Calu3 (cell line): ENCODE data around the gene IPPK. TPM values are rescaled to one million over a fixed set of nuclear protein-coding genes. Genes with fewer than 3 reads are reported as not detected.

Experiments
- BruUV-seq: library from RNA; stranded (reverse); fragments of 400-500 nt; replicated peaks from 2 replicates; lab custom pipeline; 2021; lab: Mats Ljungman, UMichigan
- CTCF ChIA-PET: fragments of 300-600 bp; sonication (Branson Sonifier 250); formaldehyde crosslinking; loops from one replicate; lab custom pipeline; 2022; ENCODE audit warnings: antibody characterized with exemption; lab: Charles Lee
- DNase-seq: peaks from one replicate; pipeline ENCODE4 v3.0.0; 2022
- H3K27ac Mint-ChIP-seq: one replicate; pipeline ENCODE4 v1.8.0; 2022; ENCODE audit warnings: mixed read lengths; ENCODE audit not compliant: unreplicated experiment
- H3K27me3 Mint-ChIP-seq: one replicate; pipeline ENCODE4 v1.8.0; 2022; ENCODE audit warnings: mixed read lengths; ENCODE audit not compliant: unreplicated experiment
- H3K36me3 Mint-ChIP-seq: one replicate; pipeline ENCODE4 v1.8.0; 2022; ENCODE audit warnings: mild to moderate bottlenecking, moderate library complexity, mixed read lengths; ENCODE audit not compliant: insufficient read depth, unreplicated experiment
- H3K4me1 Mint-ChIP-seq: one replicate; pipeline ENCODE4 v1.8.0; 2022; ENCODE audit warnings: mild to moderate bottlenecking, low read depth, mixed read lengths; ENCODE audit not compliant: unreplicated experiment
- H3K4me3 Mint-ChIP-seq: one replicate; pipeline ENCODE4 v1.8.0; 2022; ENCODE audit warnings: mild to moderate bottlenecking, low read depth, moderate library complexity, mixed read lengths; ENCODE audit not compliant: unreplicated experiment
- H3K9me3 Mint-ChIP-seq: one replicate; pipeline ENCODE4 v1.8.0; 2022; ENCODE audit warnings: low read depth, mixed read lengths; ENCODE audit not compliant: unreplicated experiment
- CTCF ChIP-seq: fragments of 200-600 bp; IDR thresholded peaks from one replicate; pipeline ENCODE4 v1.8.0; 2022; ENCODE audit warnings: antibody characterized with exemption; ENCODE audit not compliant: unreplicated experiment
- intact Hi-C: fragments of 100-400 bp; cut with micrococcal nuclease; formaldehyde crosslinking; loops from one replicate; pipeline ENCODE4 v1.10.0; 2022; ENCODE audit not compliant: unreplicated experiment
- total RNA-seq: library from RNA; stranded (reverse); gene quantifications from 2 replicates; pipeline ENCODE4 v1.2.3, GENCODE V29; 2022

The IPPK gene
- total RNA-seq, 1 experiment from 2014 or later = 8.9 TPM

- Mint-ChIP-seq H3K27ac (no peak overlapping the region), H3K36me3 (no peaks in the 10 kb centered on the region), H3K9me3 (no peaks in the 10 kb centered on the region), H3K27me3 (no peaks in the 10 kb centered on the region), H3K4me1 (no peaks in the 10 kb centered on the region), H3K4me3 (no peak overlapping the region)
- no TSS peak for BruUV-seq
- DNase-seq = no peak
- intact Hi-C loops = no loop called here
- TF ChIP-seq CTCF = no peak
- CTCF ChIA-PET = no interaction called here
These were observed 9.7 kb upstream of the IPPK start for GRCh38 chr9:92679413-92680165.

- intact Hi-C loops = no loop called here
- H3K9me3 Mint-ChIP-seq = no peaks in the 10 kb centered on the region
- H3K27ac Mint-ChIP-seq = peak overlapping the region; percentile 80
- CTCF ChIA-PET = interaction anchor here (1.1 kb wide), 1 partner anchor 721 kb away, joined by 5 read pairs; no protein-coding TSS in a partner anchor
- no peaks in the 10 kb centered on the region for H3K27me3 Mint-ChIP-seq
- H3K4me1 Mint-ChIP-seq = peaks cover 18% of the 10 kb centered on the region
- peak; percentile 76 for DNase-seq
- no peak for TF ChIP-seq CTCF
- H3K36me3 Mint-ChIP-seq = peaks cover 33% of the 10 kb centered on the region
- BruUV-seq = no TSS peak
- peak overlapping the region; percentile 79 for H3K4me3 Mint-ChIP-seq
These were observed 1.4 kb upstream of the IPPK start for GRCh38 chr9:92671323-92671722.

GRCh38 chr9:92669527-92669889 lies 423 bp downstream of the IPPK start:
- Mint-ChIP-seq H3K9me3 (no peaks in the 10 kb centered on the region), H3K36me3 (peaks cover 38% of the 10 kb centered on the region), H3K27ac (peak overlapping the region; percentile 62), H3K4me1 (peaks cover 24% of the 10 kb centered on the region), H3K4me3 (peak overlapping the region; percentile 79), H3K27me3 (no peaks in the 10 kb centered on the region)
- peak; percentile 14 for DNase-seq
- TF ChIP-seq CTCF = no peak
- intact Hi-C loops = no loop called here
- BruUV-seq = no TSS peak
- CTCF ChIA-PET = no interaction called here

- peaks cover 25% of the 10 kb centered on the region for H3K4me1 Mint-ChIP-seq
- peak overlapping the region; percentile 62 for H3K27ac Mint-ChIP-seq
- CTCF ChIA-PET = no interaction called here
- no peak for TF ChIP-seq CTCF
- no peaks in the 10 kb centered on the region for H3K27me3 Mint-ChIP-seq
- intact Hi-C loops = no loop called here
- peaks cover 38% of the 10 kb centered on the region for H3K36me3 Mint-ChIP-seq
- BruUV-seq = TSS peak; percentile 53
- no peaks in the 10 kb centered on the region for H3K9me3 Mint-ChIP-seq
- peak overlapping the region; percentile 79 for H3K4me3 Mint-ChIP-seq
- peak; percentile 28 for DNase-seq
These were observed 995 bp downstream of the IPPK start for GRCh38 chr9:92668746-92669526.
